Lower leg skin (tissue), 4 donors: ENCODE results near the gene SP4. TPM values are rescaled to one million over a fixed set of nuclear protein-coding genes. Genes with fewer than 3 reads are reported as not detected.

Source experiments
- DNase-seq, 2 donors: peaks; one replicate each; pipeline ENCODE4 v3.0.0-alpha.2; 2019; ENCODE audit warnings: low spot score in 2 of 2
- H3K4me3 ChIP-seq: fragments of 200-600 bp; sonication (generic); 2 replicates; pipeline ENCODE4 v1.5.1; 2017; ENCODE audit warnings: mild to moderate bottlenecking, low read depth; ENCODE audit not compliant: poor library complexity, severe bottlenecking
- CTCF ChIP-seq, 3 donors: fragments of 450-650 bp; IDR thresholded peaks; one replicate each; pipeline ENCODE4 v1.5.1; 2016; ENCODE audit warnings: antibody characterized with exemption in 3 of 3, mild to moderate bottlenecking in 3 of 3, moderate library complexity in 2 of 3
- POLR2A ChIP-seq, 2 donors: fragments of 450-650 bp; IDR thresholded peaks; one replicate each; pipeline ENCODE4 v1.6.1; 2016 to 2017; ENCODE audit warnings: antibody characterized with exemption in 2 of 2, mild to moderate bottlenecking in 1 of 2, moderate library complexity in 1 of 2
- WGBS, 2 donors: methylation state at CpG; one replicate each; pipeline ENCODE4 v1.1.5; 2018; 5-methylcytosine and 5-hydroxymethylcytosine counted together
- intact Hi-C: fragments of 100-400 bp; cut with DNase I; formaldehyde crosslinking; loops from one replicate; pipeline ENCODE4 v1.15.0; 2023; ENCODE audit warnings: low total_unique reads
- total RNA-seq, 4 donors: library from RNA; depleted of rRNA; stranded (reverse); fragments of >200 nt; gene quantifications; one replicate each; pipeline ENCODE4 v1.1.0, GENCODE V29; 2016

The SP4 gene
- total RNA-seq, 4 donors from 2014 or later, result 9.5 to 13.0 (median 11.2) TPM

DNA sequence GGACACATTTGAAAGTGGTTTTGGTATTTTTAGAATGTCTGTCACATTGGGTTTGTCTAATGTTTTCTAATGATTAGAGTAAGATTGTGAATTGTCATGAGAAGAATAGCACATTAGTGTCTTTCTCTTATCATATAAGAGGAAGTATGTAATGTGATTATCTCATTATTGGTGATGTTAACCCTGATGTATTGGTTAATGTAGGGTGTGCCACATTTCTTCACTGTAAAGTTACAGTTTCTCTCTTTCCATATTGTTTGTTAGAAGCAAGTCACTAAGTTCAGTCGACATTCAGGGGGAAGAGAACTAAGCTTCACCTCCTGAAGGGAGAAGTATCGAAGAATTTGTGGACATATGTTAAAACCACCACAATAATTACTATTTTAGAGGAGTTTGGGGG lies 58.6 kb downstream of the SP4 start:
- no peak overlapping the region for H3K4me3 ChIP-seq
- TF ChIP-seq POLR2A (IDR thresholded peaks at IDR 0.05) (no peak), CTCF (IDR thresholded peaks at IDR 0.05) (no peak)
- no peak for DNase-seq
- 83 to 96% methylated on average over 2 of the region's 2 CpGs for WGBS, 2 donors
- intact Hi-C loops, result no loop called here

GRCh38 chr7:21495731-21496130 lies 67.8 kb downstream of the SP4 start:
- TF ChIP-seq POLR2A (IDR thresholded peaks at IDR 0.05), result no peak
- H3K4me3 ChIP-seq, result no peak overlapping the region
- intact Hi-C loops, result no loop called here
- no peak for DNase-seq

DNA sequence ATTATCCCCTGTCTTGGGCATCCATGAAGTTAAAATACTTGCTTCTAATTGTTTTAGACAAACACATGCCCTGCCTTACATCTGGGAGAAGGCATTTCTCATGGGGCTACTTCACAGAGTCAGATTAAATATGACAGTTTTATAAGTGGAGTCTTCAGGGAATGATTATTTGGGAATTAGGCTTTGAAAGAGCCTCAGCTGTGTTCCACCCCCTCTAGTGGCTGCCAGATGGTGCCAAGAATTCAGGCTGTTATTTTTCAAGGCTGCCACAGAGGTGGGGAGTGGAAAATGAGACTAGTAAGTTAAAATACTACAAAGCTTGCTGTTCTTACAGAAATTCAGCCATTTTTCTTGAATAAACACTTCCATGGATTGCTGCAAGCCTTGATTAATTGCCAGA lies 69.2 kb downstream of the SP4 start:
- H3K4me3 ChIP-seq, result no peak overlapping the region
- DNase-seq, result no peak
- intact Hi-C loops, result no loop called here
- TF ChIP-seq POLR2A (IDR thresholded peaks at IDR 0.05), result no peak
- no peak for TF ChIP-seq CTCF (IDR thresholded peaks at IDR 0.05)

- intact Hi-C loops, result no loop called here
- TF ChIP-seq POLR2A (IDR thresholded peaks at IDR 0.05), result no peak
- no peak for TF ChIP-seq CTCF (IDR thresholded peaks at IDR 0.05)
- WGBS, 2 donors, result 79 to 85% methylated on average over 6 of the region's 6 CpGs
These were observed 72.4 kb downstream of the SP4 start for GRCh38 chr7:21500117-21500832.

DNA sequence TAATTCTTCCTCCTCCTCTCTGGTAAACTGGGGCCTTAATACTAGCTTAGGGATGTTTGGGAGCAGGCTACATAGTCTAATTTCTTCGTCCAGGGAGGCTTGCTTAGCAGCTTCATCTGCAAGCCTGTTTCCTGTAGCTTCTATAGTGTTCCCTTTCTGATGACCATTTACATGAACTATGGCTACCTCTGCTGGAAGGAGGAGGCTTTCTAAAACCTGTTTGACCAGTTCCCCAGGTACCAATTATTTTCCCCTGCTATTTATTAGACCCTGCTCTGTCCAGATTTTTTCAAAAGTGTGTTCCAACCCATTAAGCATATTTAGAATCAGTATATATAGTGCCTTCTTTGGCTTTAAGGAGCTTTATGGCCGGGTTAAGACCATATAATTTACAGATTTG lies 76.1 kb downstream of the SP4 start:
- 88 to 89% methylated on average over 2 of the region's 2 CpGs for WGBS, 2 donors
- DNase-seq, result no peak
- intact Hi-C loops, result no loop called here
- TF ChIP-seq CTCF (IDR thresholded peaks at IDR 0.05) (no peak), POLR2A (IDR thresholded peaks at IDR 0.05) (no peak)
- no peak overlapping the region for H3K4me3 ChIP-seq

More at GRCh38 chr7:21500117-21500832, 72.4 kb downstream of the SP4 start:
- H3K4me3 ChIP-seq, result no peak overlapping the region
- DNase-seq, result no peak

DNA sequence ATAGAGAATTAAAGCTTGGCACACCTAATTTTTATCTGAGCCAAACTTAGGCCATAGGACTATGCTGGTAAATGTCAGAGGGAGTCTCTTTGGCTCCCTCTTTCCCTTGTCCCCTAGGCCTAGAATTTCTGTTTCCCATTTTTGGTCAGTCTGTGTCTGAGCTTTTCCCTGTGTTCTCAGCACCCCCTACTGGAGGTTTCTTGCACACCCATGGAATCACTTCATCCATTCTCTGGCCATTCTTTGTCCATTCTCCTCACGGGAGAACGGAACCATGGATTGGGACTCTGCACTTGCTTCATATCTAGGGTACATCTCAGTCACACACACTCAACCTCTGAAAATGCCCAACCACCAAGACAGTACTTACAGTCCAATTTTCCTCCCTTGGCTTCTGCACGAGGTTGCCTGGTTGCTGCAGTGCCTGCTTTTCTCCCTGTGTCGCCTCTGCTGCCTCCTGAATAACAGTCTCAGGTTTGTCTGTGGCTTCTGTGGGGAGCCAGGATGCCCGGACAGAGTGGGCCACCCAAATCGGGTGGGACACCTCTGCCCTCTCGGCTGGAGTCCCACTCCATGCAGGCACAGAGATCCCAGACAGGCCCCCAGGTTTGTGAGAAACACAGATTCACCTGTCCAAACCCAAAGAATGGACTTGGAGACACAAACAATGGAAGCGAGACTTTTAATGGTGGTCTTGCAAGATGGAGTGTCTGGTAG lies 79.9 kb downstream of the SP4 start:
- TF ChIP-seq CTCF (IDR thresholded peaks at IDR 0.05) (no peak), POLR2A (IDR thresholded peaks at IDR 0.05) (no peak)
- H3K4me3 ChIP-seq, result no peak overlapping the region
- intact Hi-C loops, result no loop called here
- DNase-seq, result no peak
- 91 to 96% methylated on average over 8 of the region's 8 CpGs for WGBS, 2 donors
